HCT116 (cell line): ENCODE results near the gene RBP4. TPM values are rescaled to one million over a fixed set of nuclear protein-coding genes. Genes with fewer than 3 reads are reported as not detected.

Source experiments
- ATAC-seq: fragments of 200-7000 bp; cut with Tn5 transposase; 2 replicates; pipeline ENCODE4 v1.9.1; 2020; ENCODE audit warnings: mild to moderate bottlenecking, moderate library complexity
- BruUV-seq: library from RNA; stranded (reverse); fragments of 400-500 nt; replicated peaks from 2 replicates; lab custom pipeline; 2021; lab: Mats Ljungman, UMichigan
- CTCF ChIA-PET: fragments of 300-600 bp; sonication (Branson Sonifier 250); formaldehyde crosslinking; loops from one replicate; lab custom pipeline; 2021; ENCODE audit warnings: antibody characterized with exemption; lab: Charles Lee
- POLR2A ChIA-PET: fragments of 300-600, 350-600 bp; sonication (Branson Sonifier 250); formaldehyde crosslinking; loops from one replicate; lab custom pipeline; 2021; ENCODE audit warnings: antibody characterized with exemption; lab: Charles Lee
- RAD21 ChIA-PET, 2 experiments: fragments of 300-600 bp; sonication (Branson Sonifier 250); formaldehyde crosslinking; loops; one replicate each; lab custom pipeline; 2023; ENCODE audit warnings: low total read pairs in 2 of 2; ENCODE audit not compliant: uncharacterized antibody in 2 of 2, unreplicated experiment in 2 of 2, low non-redundant PET in 1 of 2; lab: Charles Lee
- DNase-seq: peaks from one replicate; pipeline ENCODE4 v3.0.0-alpha.2; 2010; ENCODE audit warnings: low read depth, low spot score
- H2AFZ ChIP-seq: fragments of 200-600 bp; shearing (Covaris generic), sonication (generic); 2 replicates; pipeline ENCODE4 v1.6.1; 2017; ENCODE audit warnings: low read depth, mixed run types, mixed read lengths, antibody characterized with exemption, low read length; ENCODE audit not compliant: poor library complexity, severe bottlenecking
- H3K27ac ChIP-seq: 2 replicates; pipeline ENCODE4 v1.5.1; 2012; ENCODE audit warnings: low read depth, low read length
- H3K27me3 ChIP-seq: fragments of 200-600 bp; sonication (generic); 2 replicates; pipeline ENCODE4 v1.6.1; 2016; ENCODE audit warnings: mixed run types, low read length, mixed read lengths; ENCODE audit not compliant: insufficient read depth
- H3K36me3 ChIP-seq, 2 experiments: fragments of 200-500 bp in 1 of 2; fragments of 200-600 bp in 1 of 2; sonication (Bioruptor generic) in 1 of 2; sonication (generic) in 1 of 2; 2 replicates each; pipeline versions ENCODE4 v1.5.1 to v1.6.1; 2014 to 2016; ENCODE audit warnings: low read length in 2 of 2, inconsistent platforms in 1 of 2, mixed read lengths in 1 of 2, mixed run types in 1 of 2; ENCODE audit not compliant: insufficient read depth in 2 of 2, control insufficient read depth in 1 of 2
- H3K4me1 ChIP-seq, 2 experiments: fragments of 200-600 bp in 1 of 2; sonication (generic) in 1 of 2; 2 replicates each; pipeline versions ENCODE4 v1.5.1 to v1.6.1; 2012 to 2017; ENCODE audit warnings: low read length in 2 of 2, inconsistent platforms in 1 of 2, mild to moderate bottlenecking in 1 of 2, mixed read lengths in 1 of 2, mixed run types in 1 of 2, moderate library complexity in 1 of 2; ENCODE audit not compliant: insufficient read depth in 2 of 2, control insufficient read depth in 1 of 2
- H3K4me2 ChIP-seq: fragments of 200-600 bp; sonication (generic); 2 replicates; pipeline ENCODE4 v1.6.1; 2017; ENCODE audit warnings: mixed run types, low read length, mixed read lengths
- H3K4me3 ChIP-seq, 2 experiments: fragments of 200-600 bp in 1 of 2; sonication (generic) in 1 of 2; replicated peaks in 1 of 2; 2 replicates each; pipeline ENCODE4 v1.5.1; 2011 to 2016; ENCODE audit warnings: low read length in 2 of 2, control low read depth in 1 of 2, low read depth in 1 of 2, mild to moderate bottlenecking in 1 of 2, mixed read lengths in 1 of 2, mixed run types in 1 of 2
- H3K79me2 ChIP-seq: fragments of 200-600 bp; sonication (generic); 2 replicates; pipeline ENCODE4 v1.6.1; 2017; ENCODE audit warnings: mild to moderate bottlenecking, mixed run types, low read length, moderate library complexity, mixed read lengths; ENCODE audit not compliant: insufficient read depth
- H3K9ac ChIP-seq: fragments of 200-600 bp; sonication (generic); 2 replicates; pipeline ENCODE4 v1.6.1; 2016; ENCODE audit warnings: low read length, mixed read lengths
- H3K9me2 ChIP-seq: fragments of 200-600 bp; sonication (generic), shearing (Covaris generic); 2 replicates; pipeline ENCODE4 v1.6.1; 2017; ENCODE audit warnings: mixed run types, mild to moderate bottlenecking, moderate library complexity; ENCODE audit not compliant: insufficient read depth
- H3K9me3 ChIP-seq, 2 experiments: fragments of 200-500 bp in 1 of 2; fragments of 200-600 bp in 1 of 2; sonication (Bioruptor generic) in 1 of 2; sonication (generic) in 1 of 2; 2 replicates each; pipeline ENCODE4 v1.6.1; 2014 to 2017; ENCODE audit warnings: low read length in 2 of 2, mixed read lengths in 2 of 2, inconsistent platforms in 1 of 2, low read depth in 1 of 2, mild to moderate bottlenecking in 1 of 2, mixed run types in 1 of 2, moderate library complexity in 1 of 2; ENCODE audit not compliant: control insufficient read depth in 1 of 2, insufficient read depth in 1 of 2
- H4K20me1 ChIP-seq: fragments of 200-600 bp; sonication (generic), shearing (Covaris generic); 2 replicates; pipeline ENCODE4 v1.6.1; 2017; ENCODE audit warnings: mixed run types, mild to moderate bottlenecking, moderate library complexity; ENCODE audit not compliant: insufficient read depth
- CEBPB ChIP-seq: IDR thresholded peaks from 2 replicates; pipeline ENCODE4 v1.6.1; 2012; ENCODE audit warnings: low read depth
- EZH2 ChIP-seq: fragments of 200-600 bp; sonication (generic); IDR thresholded peaks from 2 replicates; pipeline ENCODE4 v1.6.1; 2017; ENCODE audit warnings: antibody characterized with exemption, mixed run types
- EZH2phosphoT487 ChIP-seq: fragments of 200-600 bp; IDR thresholded peaks from 2 replicates; pipeline ENCODE4 v1.6.1; 2018; ENCODE audit warnings: antibody characterized with exemption, borderline replicate concordance
- MAX ChIP-seq: IDR thresholded peaks from 2 replicates; pipeline ENCODE4 v1.6.1; 2012
- SRF ChIP-seq: IDR thresholded peaks from 2 replicates; pipeline ENCODE4 v1.6.1; 2012; ENCODE audit warnings: low read depth
- intact Hi-C: fragments of 100-400 bp; cut with micrococcal nuclease; formaldehyde crosslinking; loops from 2 replicates; pipeline ENCODE4 v1.10.0; 2022
- total RNA-seq: library from RNA; stranded (reverse); gene quantifications from one replicate; pipeline ENCODE4 v1.2.1, GENCODE V29; 2021; ENCODE audit not compliant: unreplicated experiment
- TF ChIP-seq, protein P1 (sequence below): IDR thresholded peaks from 2 replicates; pipeline ENCODE4 v1.6.1; 2012; ENCODE audit warnings: low read depth

The RBP4 gene
- total RNA-seq, 1 experiment from 2014 or later = 2.4 TPM

GRCh38 chr10:93613126-93613525, 12.1 kb upstream of the RBP4 start:
- no peak overlapping the region for H3K4me3 ChIP-seq
- RAD21 ChIA-PET = no interaction called here
- no TSS peak for BruUV-seq
- no peak overlapping the region for H2AFZ ChIP-seq
- DNase-seq = no peak
- no peaks in the 10 kb centered on the region for H3K9me2 ChIP-seq
- no peaks in the 10 kb centered on the region for H4K20me1 ChIP-seq
- ATAC-seq = no peak
- no peaks in the 10 kb centered on the region for H3K36me3 ChIP-seq
- H3K27me3 ChIP-seq = no peaks in the 10 kb centered on the region
- H3K9ac ChIP-seq = no peak overlapping the region
- no peak for TF ChIP-seq MAX
- no peak for TF ChIP-seq SRF
- TF ChIP-seq, all 23 proteins: peak for 0
- POLR2A ChIA-PET = no interaction called here
- intact Hi-C loops = no loop called here
- CTCF ChIA-PET = no interaction called here
- Histone ChIP-seq H3K4me2 (no peak overlapping the region), H3K4me1 (no peaks in the 10 kb centered on the region), H3K79me2 (no peaks in the 10 kb centered on the region), H3K9me3 (no peaks in the 10 kb centered on the region), H3K27ac (no peak overlapping the region)

- Histone ChIP-seq H3K9me2 (no peaks in the 10 kb centered on the region), H3K79me2 (no peaks in the 10 kb centered on the region), H3K9me3 (no peaks in the 10 kb centered on the region), H3K36me3 (no peaks in the 10 kb centered on the region), H3K4me1 (no peaks in the 10 kb centered on the region), H3K9ac (no peak within 1 kb of the TSS), H4K20me1 (no peaks in the 10 kb centered on the region), H2AFZ (no peak within 1 kb of the TSS), H3K4me2 (no peak within 1 kb of the TSS), H3K27ac (no peak within 1 kb of the TSS), H3K4me3 (no peak within 1 kb of the TSS), H3K27me3 (no peaks in the 10 kb centered on the region)
- TF ChIP-seq MAX (no peak), EZH2 (no peak), CEBPB (no peak), EZH2phosphoT487 (no peak)
- TF ChIP-seq, protein P1, sequence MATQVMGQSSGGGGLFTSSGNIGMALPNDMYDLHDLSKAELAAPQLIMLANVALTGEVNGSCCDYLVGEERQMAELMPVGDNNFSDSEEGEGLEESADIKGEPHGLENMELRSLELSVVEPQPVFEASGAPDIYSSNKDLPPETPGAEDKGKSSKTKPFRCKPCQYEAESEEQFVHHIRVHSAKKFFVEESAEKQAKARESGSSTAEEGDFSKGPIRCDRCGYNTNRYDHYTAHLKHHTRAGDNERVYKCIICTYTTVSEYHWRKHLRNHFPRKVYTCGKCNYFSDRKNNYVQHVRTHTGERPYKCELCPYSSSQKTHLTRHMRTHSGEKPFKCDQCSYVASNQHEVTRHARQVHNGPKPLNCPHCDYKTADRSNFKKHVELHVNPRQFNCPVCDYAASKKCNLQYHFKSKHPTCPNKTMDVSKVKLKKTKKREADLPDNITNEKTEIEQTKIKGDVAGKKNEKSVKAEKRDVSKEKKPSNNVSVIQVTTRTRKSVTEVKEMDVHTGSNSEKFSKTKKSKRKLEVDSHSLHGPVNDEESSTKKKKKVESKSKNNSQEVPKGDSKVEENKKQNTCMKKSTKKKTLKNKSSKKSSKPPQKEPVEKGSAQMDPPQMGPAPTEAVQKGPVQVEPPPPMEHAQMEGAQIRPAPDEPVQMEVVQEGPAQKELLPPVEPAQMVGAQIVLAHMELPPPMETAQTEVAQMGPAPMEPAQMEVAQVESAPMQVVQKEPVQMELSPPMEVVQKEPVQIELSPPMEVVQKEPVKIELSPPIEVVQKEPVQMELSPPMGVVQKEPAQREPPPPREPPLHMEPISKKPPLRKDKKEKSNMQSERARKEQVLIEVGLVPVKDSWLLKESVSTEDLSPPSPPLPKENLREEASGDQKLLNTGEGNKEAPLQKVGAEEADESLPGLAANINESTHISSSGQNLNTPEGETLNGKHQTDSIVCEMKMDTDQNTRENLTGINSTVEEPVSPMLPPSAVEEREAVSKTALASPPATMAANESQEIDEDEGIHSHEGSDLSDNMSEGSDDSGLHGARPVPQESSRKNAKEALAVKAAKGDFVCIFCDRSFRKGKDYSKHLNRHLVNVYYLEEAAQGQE = no peak
- no peak for ATAC-seq
- RAD21 ChIA-PET = no interaction called here
- DNase-seq = no peak
- CTCF ChIA-PET = interaction anchor here (1.4 kb wide), 1 partner anchor 16 kb away, joined by 3 read pairs; no protein-coding TSS in a partner anchor
- POLR2A ChIA-PET = no interaction called here
- intact Hi-C loops = no loop called here
- BruUV-seq = no TSS peak
Measured at GRCh38 chr10:93612311-93612710, 11.3 kb upstream of the RBP4 start, which contains the start of gene PDE6C. Gene PDE6C (plus strand): TSS chr10:93612537. CDS start chr10:93612726, 189 bp downstream.
